Suprapubic skin (tissue), 4 donors: ENCODE data around the gene TFPI. TPM values are rescaled to one million over a fixed set of nuclear protein-coding genes. Genes with fewer than 3 reads are reported as not detected.

ENCODE experiments used
- DNase-seq, 2 donors: peaks; one replicate each; pipeline ENCODE4 v3.0.0-alpha.2; 2019; ENCODE audit warnings: low spot score in 2 of 2
- H3K27ac ChIP-seq: fragments of 200-600 bp; sonication (generic); one replicate; pipeline ENCODE4 v1.5.1; 2019
- H3K27me3 ChIP-seq: fragments of 200-600 bp; sonication (generic); one replicate; pipeline ENCODE4 v1.5.1; 2019
- H3K36me3 ChIP-seq: fragments of 200-600 bp; sonication (generic); one replicate; pipeline ENCODE4 v1.5.1; 2019
- H3K4me1 ChIP-seq: fragments of 200-600 bp; sonication (generic); one replicate; pipeline ENCODE4 v1.5.1; 2019
- H3K4me3 ChIP-seq: fragments of 200-600 bp; sonication (generic); one replicate; pipeline ENCODE4 v1.5.1; 2019; ENCODE audit warnings: mild to moderate bottlenecking
- H3K9me3 ChIP-seq: fragments of 200-600 bp; sonication (generic); one replicate; pipeline ENCODE4 v1.5.1; 2019
- CTCF ChIP-seq, 2 donors: fragments of 200-600 bp in 1 of 2; fragments of 450-650 bp in 1 of 2; sonication (generic) in 1 of 2; IDR thresholded peaks; one replicate each; pipeline ENCODE4 v1.5.1; 2016 to 2019; ENCODE audit warnings: antibody characterized with exemption in 2 of 2, mild to moderate bottlenecking in 1 of 2, moderate library complexity in 1 of 2
- EP300 ChIP-seq: sonication (generic); formaldehyde crosslinking; IDR thresholded peaks from one replicate; pipeline ENCODE4 v1.6.1; 2017; ENCODE audit warnings: antibody characterized with exemption
- POLR2A ChIP-seq, 2 donors: fragments of 450-650 bp; IDR thresholded peaks; one replicate each; pipeline ENCODE4 v1.6.1; 2017; ENCODE audit warnings: antibody characterized with exemption in 2 of 2, mild to moderate bottlenecking in 2 of 2, moderate library complexity in 2 of 2
- POLR2AphosphoS5 ChIP-seq, 3 donors: sonication (generic); formaldehyde crosslinking; IDR thresholded peaks; one replicate each; pipeline ENCODE4 v1.6.1; 2017; ENCODE audit warnings: antibody characterized with exemption in 3 of 3
- WGBS: methylation state at CpG from one replicate; pipeline ENCODE4 v1.1.5; 2018; 5-methylcytosine and 5-hydroxymethylcytosine counted together
- total RNA-seq, 4 donors: library from RNA; depleted of rRNA; stranded (reverse); fragments of >200 nt; gene quantifications; one replicate each; pipeline ENCODE4 v1.1.0, GENCODE V29; 2016

TFPI gene
- total RNA-seq, 4 donors from 2014 or later: 6.3 to 23.1 (median 18.0) TPM

- Histone ChIP-seq H3K9me3 (no peaks in the 10 kb centered on the region), H3K4me3 (no peak overlapping the region), H3K27ac (no peak overlapping the region), H3K27me3 (no peaks in the 10 kb centered on the region), H3K36me3 (peaks cover 4% of the 10 kb centered on the region), H3K4me1 (no peaks in the 10 kb centered on the region)
- 78% methylated on average over 5 of the region's 5 CpGs for WGBS
- DNase-seq: no peak
- no peak for TF ChIP-seq CTCF (IDR thresholded peaks at IDR 0.05)
Measured at GRCh38 chr2:187482796-187483195, 71.4 kb downstream of the TFPI start.

- TF ChIP-seq POLR2AphosphoS5 (IDR thresholded peaks at IDR 0.05): no peak
- no peak for TF ChIP-seq POLR2A (IDR thresholded peaks at IDR 0.05)
- TF ChIP-seq EP300: no peak
- TF ChIP-seq CTCF (IDR thresholded peaks at IDR 0.05): no peak
- WGBS: 80% methylated on average over 3 of the region's 3 CpGs
- Histone ChIP-seq H3K27ac (no peak overlapping the region), H3K4me3 (no peak overlapping the region), H3K36me3 (peaks cover 5% of the 10 kb centered on the region), H3K4me1 (peaks cover 8% of the 10 kb centered on the region), H3K27me3 (no peaks in the 10 kb centered on the region), H3K9me3 (no peaks in the 10 kb centered on the region)
- DNase-seq: no peak
Measured at GRCh38 chr2:187481543-187481942, 72.7 kb downstream of the TFPI start.

GRCh38 chr2:187478719-187479118, 75.5 kb downstream of the TFPI start:
- Histone ChIP-seq H3K36me3 (peaks cover 5% of the 10 kb centered on the region), H3K4me1 (peaks cover 8% of the 10 kb centered on the region), H3K9me3 (no peaks in the 10 kb centered on the region), H3K27ac (no peak overlapping the region), H3K27me3 (no peaks in the 10 kb centered on the region), H3K4me3 (no peak overlapping the region)
- TF ChIP-seq POLR2AphosphoS5 (IDR thresholded peaks at IDR 0.05) (no peak), CTCF (IDR thresholded peaks at IDR 0.05) (no peak), EP300 (no peak), POLR2A (IDR thresholded peaks at IDR 0.05) (no peak)
- DNase-seq: no peak
- whole genome bisulfite sequencing: 93% methylated on average over 2 of the region's 2 CpGs

- H3K4me3 ChIP-seq: no peak overlapping the region
- no peak overlapping the region for H3K27ac ChIP-seq
- H3K27me3 ChIP-seq: no peaks in the 10 kb centered on the region
- H3K9me3 ChIP-seq: no peaks in the 10 kb centered on the region
- peaks cover 5% of the 10 kb centered on the region for H3K36me3 ChIP-seq
- H3K4me1 ChIP-seq: peaks cover 11% of the 10 kb centered on the region
- TF ChIP-seq CTCF (IDR thresholded peaks at IDR 0.05) (no peak), POLR2AphosphoS5 (IDR thresholded peaks at IDR 0.05) (no peak), POLR2A (IDR thresholded peaks at IDR 0.05) (no peak), EP300 (no peak)
- no peak for DNase-seq
Measured at GRCh38 chr2:187477051-187477450, 77.2 kb downstream of the TFPI start.

GRCh38 chr2:187475499-187476248, 78.6 kb downstream of the TFPI start:
- no peaks in the 10 kb centered on the region for H3K27me3 ChIP-seq
- H3K4me3 ChIP-seq: no peak overlapping the region
- TF ChIP-seq POLR2AphosphoS5 (IDR thresholded peaks at IDR 0.05) (no peak), CTCF (IDR thresholded peaks at IDR 0.05) (no peak), POLR2A (IDR thresholded peaks at IDR 0.05) (no peak), EP300 (no peak)
- peaks cover 5% of the 10 kb centered on the region for H3K36me3 ChIP-seq
- no peaks in the 10 kb centered on the region for H3K9me3 ChIP-seq
- no peak overlapping the region for H3K27ac ChIP-seq
- WGBS: 81% methylated on average over 2 of the region's 2 CpGs
- no peak for DNase-seq
- H3K4me1 ChIP-seq: peaks cover 11% of the 10 kb centered on the region
